ENCODE measurements around the gene HMCN1.

Gene HMCN1

GRCh38 chr1:186002406-186002805 is 268.2 kb downstream of the HMCN1 start:
- in situ Hi-C loops (cut with MboI; ENCODE audit: low sequenced_read_pairs): no loop called here

- in situ Hi-C loops (cut with MboI; ENCODE audit: low sequenced_read_pairs): no loop called here
These were observed 275.0 kb downstream of the HMCN1 start for GRCh38 chr1:186009039-186009737.

DNA sequence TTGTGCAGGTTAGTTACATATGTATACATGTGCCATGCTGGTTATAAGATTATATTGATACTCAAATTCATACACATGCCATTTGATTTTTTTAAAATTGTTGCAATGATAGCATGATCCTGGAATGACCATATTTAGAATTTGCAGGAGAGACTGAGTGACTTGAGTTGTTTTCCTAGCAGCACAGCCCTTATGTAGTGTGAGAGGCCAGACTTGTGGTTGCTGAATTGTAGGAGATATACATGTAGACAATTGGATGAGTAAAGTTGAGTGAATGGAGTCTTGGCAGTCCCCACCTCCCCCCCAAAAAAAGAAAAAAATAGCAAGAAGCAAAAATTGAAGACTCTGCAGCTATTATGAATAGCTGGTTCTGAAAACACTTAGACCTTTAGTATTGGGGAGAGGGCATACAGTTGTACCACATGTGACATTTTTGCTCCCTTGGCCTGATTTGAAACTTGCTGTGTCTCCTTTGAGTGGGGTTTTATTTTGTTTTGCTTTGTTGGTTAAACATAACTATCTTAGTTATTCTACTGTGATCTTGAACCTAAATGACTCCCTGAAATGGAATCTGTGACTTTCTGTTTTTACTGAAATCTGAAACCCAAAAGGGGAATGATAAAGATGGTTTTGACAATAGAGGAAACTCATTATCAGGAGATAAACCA is 280.3 kb downstream of the HMCN1 start:
- in situ Hi-C loops (cut with MboI; ENCODE audit: low sequenced_read_pairs): no loop called here

- in situ Hi-C loops (cut with MboI; ENCODE audit: low sequenced_read_pairs): no loop called here
These were observed 282.7 kb downstream of the HMCN1 start for GRCh38 chr1:186016856-186017255.

GRCh38 chr1:186022184-186022583 is 288.0 kb downstream of the HMCN1 start:
- in situ Hi-C loops (cut with MboI; ENCODE audit: low sequenced_read_pairs): no loop called here

DNA sequence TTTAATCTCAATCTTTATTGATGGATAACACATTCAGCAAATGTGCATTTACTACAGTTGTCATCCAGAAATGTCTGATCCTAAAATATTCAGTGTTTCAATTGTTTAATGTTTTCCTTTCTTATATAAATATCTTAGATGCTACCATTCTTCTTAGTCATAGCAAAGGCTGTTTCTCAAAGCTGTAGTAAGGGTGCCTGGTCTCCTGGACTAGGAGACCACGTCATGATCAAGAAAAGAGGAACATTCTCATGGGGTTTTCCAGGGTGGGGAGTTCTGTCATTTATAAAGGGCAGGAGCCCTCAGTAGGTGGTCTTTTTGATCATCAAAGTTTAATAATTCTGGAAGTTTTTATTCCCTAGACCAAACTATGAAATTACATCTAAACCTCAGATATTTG is 292.8 kb downstream of the HMCN1 start:
- in situ Hi-C loops (cut with MboI; ENCODE audit: low sequenced_read_pairs): no loop called here

- in situ Hi-C loops (cut with MboI; ENCODE audit: low sequenced_read_pairs): no loop called here
These were observed 293.4 kb downstream of the HMCN1 start for GRCh38 chr1:186027621-186028020.

DNA sequence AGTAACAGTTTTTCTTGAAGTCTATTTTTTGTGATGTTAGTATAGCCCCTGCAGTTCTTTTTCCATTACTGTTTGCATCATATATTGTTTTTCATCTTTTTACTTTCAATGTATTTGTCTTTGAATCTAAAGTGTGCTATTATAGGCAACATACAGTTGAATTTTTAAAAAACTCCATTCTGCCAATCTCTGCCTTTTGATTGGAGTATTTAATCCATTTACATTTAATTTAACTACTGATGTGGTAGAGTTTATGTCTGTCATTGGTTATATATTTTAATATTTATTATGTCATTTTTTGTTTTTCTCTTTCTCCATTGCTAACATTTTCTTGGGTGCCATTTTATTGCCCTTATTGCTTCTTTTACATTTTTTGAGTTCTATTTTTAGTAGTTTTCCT is 296.3 kb downstream of the HMCN1 start:
- in situ Hi-C loops (cut with MboI; ENCODE audit: low sequenced_read_pairs): no loop called here

DNA sequence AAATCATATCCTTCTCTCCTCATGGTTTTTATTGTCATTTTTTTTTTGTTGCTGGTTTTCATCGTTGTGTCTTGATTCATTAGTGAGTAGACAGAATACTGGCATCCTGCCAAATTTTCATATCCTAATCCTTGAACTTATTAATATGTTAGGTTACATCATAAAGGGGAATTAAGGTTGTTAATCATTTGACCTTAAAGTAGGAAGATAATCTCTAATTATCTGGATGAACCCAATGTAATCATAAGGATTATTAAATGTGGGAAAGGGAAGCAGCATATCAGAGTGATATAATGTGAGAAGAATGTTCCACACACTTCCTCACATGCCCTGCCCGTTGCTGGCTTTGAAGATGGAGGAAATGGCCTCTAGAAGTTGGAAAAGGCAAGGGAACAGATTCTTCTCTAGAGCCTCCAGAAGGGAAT is 299.7 kb downstream of the HMCN1 start:
- in situ Hi-C loops (cut with MboI; ENCODE audit: low sequenced_read_pairs): no loop called here

- in situ Hi-C loops (cut with MboI; ENCODE audit: low sequenced_read_pairs): no loop called here
These were observed 308.0 kb downstream of the HMCN1 start for GRCh38 chr1:186042230-186042629.

DNA sequence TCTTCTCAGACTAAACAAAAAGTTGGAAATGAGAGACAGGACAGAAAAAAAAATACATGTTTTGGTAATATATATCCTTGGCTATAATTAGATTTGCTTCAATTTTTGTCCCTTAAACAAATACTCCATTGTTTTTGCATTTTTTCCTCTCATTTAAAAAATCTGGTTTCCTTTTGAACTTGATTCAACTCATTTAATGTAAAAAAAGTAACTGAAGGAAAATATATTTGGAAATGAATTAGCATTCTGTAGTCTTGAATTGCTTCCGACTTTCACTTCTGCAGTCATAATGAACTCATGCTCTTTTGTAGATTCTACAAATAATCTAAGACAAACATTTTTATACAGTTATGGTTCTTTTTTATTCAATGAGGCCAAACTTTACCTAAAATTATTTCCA is 309.1 kb downstream of the HMCN1 start:
- in situ Hi-C loops (cut with MboI; ENCODE audit: low sequenced_read_pairs): no loop called here

DNA sequence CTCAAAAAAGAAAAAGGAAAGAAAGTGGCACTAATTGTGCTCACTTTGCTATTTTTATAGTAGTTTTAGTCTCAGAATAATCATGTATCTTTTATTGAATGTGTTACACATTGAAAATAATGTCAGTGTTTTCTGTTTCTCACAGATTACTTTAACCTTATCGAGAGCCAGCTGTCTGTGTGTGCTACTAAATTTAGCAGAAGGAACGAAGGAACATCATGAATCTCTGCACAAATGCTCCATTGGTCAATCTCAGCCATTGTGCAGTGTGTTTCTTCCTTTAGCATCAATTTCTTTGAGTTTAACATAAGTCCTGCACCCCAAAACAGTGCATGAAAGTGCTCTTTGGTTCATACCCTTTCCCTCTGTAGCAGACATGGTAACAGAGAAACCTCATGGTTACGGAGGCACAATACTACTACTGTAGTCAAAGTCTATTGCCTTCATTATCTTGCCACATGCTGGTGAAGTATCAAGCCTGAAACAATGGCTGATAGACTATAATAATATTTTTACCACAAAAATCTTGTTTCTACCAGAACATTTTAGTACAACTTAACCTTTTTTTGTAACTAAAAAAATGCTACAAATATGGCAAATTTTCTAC is 310.0 kb downstream of the HMCN1 start:
- in situ Hi-C loops (cut with MboI; ENCODE audit: low sequenced_read_pairs): no loop called here

DNA sequence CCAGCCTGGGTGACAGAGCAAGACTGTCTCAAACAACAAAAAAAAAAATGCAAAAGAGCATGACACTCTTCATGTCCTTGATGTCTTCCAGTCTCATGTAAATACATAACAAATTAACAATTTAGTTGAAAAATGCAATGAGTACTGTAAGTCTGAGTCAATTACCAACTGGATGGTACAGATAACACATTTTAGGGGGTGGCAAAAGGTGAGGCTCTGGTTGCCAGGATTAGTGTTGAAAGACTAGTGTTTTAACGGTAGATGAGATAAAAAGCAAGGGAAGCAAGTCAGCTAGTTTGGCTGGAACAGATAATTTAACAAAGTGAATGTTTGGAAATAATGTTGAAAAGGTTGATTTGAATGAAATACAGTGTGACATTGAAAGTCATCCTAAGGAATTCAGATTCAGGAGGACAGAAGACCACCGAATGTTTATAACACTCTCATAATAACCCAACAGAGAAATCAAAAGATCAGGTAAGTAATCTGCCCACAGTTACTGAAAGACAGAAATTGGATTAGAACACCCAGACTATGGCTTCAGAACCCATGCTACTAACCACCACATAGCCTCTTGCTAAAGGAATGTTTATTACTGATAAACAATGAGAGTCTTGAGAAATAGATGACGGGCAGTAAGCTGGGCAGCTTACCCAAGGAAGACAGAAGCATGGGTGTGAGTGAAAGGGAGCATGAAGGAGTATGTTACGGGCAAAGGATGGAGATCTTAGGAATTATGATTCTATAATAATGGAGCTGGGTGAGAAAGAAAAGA is 312.4 kb downstream of the HMCN1 start:
- in situ Hi-C loops (cut with MboI; ENCODE audit: low sequenced_read_pairs): no loop called here

DNA sequence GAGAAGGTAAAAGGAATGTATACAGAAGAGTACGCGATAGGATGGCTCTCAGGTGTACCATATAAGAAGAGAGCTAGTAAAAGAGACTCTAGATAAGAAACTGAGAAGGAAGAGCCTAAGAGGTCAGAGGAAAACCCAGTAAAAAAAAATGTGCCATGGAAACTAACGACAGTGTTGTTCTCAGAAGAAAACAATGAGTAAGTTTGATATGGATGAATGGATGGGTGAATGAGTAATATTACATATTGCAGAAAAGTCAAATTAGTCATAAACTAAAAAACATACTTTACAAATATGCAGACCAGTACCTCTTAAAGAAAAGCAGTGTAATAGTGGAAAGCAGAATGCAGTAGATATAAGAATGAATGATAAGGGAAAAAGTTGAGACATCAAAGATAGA is 316.2 kb downstream of the HMCN1 start:
- in situ Hi-C loops (cut with MboI; ENCODE audit: low sequenced_read_pairs): no loop called here

DNA sequence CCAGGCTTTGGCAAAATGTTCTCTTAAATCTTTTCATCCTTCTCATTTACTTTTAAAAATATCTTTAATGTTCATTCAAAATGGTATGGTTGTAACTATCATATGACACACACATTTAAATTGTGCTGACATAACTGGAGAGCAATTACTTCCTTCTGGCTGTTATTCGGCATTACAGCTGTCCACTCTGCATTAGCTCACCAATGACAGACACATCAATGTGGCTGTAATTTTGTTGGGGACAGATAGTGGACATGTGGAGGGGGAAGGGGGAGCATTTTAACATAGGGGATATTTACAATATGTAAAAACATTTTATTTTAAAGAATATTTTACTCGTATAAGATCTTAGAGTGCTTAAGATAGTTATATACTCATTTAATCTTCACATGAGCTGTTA is 319.8 kb downstream of the HMCN1 start:
- in situ Hi-C loops (cut with MboI; ENCODE audit: low sequenced_read_pairs): no loop called here

- in situ Hi-C loops (cut with MboI; ENCODE audit: low sequenced_read_pairs): no loop called here
These were observed 320.7 kb downstream of the HMCN1 start for GRCh38 chr1:186054932-186055331.

- in situ Hi-C loops (cut with MboI; ENCODE audit: low sequenced_read_pairs): no loop called here
These were observed 321.7 kb downstream of the HMCN1 start for GRCh38 chr1:186055846-186056245.

GRCh38 chr1:186057086-186057485 is 322.9 kb downstream of the HMCN1 start:
- in situ Hi-C loops (cut with MboI; ENCODE audit: low sequenced_read_pairs): no loop called here

DNA sequence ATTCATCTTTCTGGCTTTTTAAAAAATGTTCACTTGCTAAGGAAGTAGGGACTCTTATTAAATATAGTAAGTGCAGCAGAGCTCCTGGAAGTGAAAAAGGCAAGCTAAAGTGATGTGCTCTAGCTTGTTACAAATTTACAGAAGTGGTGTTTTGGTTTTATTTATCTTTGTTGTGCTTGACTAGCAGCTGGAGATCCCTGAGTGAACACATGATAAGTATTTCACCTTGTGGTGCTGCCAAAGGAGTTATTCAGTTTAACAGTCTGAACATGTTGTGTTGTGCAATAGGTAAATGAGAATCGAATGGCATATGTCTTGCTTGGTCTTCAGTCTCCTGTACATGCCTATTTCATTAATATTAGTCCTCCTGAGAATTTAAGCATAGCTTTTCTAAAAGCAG is 325.1 kb downstream of the HMCN1 start:
- in situ Hi-C loops (cut with MboI; ENCODE audit: low sequenced_read_pairs): no loop called here

- in situ Hi-C loops (cut with MboI; ENCODE audit: low sequenced_read_pairs): no loop called here
These were observed 325.6 kb downstream of the HMCN1 start for GRCh38 chr1:186059752-186060151.

DNA sequence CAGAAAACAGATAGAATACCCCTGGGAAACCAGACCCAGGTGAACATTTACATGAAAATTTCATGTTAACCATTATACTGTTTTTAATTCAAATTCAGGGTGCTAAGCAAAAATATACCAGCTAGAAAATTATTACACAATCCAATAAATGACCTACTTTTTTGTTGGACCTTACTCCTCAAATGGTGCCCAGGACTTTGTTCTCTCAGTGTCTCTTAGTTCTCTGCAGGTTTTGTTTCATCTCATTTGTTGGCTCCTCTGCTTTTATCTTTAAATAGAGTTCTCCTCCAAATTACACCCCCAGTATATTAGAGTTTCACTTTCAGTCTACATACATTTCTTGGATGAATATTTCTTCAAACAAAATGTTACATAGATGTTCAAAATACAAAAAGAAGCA is 326.0 kb downstream of the HMCN1 start:
- in situ Hi-C loops (cut with MboI; ENCODE audit: low sequenced_read_pairs): no loop called here
